22Rv1 (cell line): Measurements from ENCODE around the gene IL31.

Experiments
- ZFX ChIP-seq: fragments of 450-650 bp; IDR thresholded peaks from 2 replicates; pipeline ENCODE4 v1.6.1; 2017; ENCODE audit warnings: antibody characterized with exemption, borderline replicate concordance
- TF ChIP-seq, protein P1 (sequence below): fragments of 450-650 bp; IDR thresholded peaks from 2 replicates; pipeline ENCODE4 v1.5.1; 2017; ENCODE audit warnings: mild to moderate bottlenecking

DNA sequence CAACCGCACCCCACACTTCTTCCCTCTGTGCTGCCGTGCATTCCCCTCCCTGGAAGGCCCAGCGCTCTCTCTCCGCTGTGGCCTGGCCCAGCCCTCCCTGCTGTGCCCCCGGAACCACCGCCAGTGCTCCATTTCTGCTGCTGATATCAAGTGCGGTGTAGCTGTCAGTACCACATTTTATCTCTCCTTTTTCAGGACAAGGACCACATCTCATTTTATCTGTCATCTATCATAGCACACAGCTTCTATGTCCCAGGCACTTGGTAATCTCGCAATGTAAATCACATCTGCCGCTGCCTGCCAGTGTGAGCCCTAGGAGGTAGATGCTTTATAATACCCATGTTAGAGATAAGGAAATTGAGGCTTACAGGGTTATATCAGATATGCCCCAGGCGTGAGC is 18.3 kb downstream of the IL31 start:
- TF ChIP-seq, protein P1, sequence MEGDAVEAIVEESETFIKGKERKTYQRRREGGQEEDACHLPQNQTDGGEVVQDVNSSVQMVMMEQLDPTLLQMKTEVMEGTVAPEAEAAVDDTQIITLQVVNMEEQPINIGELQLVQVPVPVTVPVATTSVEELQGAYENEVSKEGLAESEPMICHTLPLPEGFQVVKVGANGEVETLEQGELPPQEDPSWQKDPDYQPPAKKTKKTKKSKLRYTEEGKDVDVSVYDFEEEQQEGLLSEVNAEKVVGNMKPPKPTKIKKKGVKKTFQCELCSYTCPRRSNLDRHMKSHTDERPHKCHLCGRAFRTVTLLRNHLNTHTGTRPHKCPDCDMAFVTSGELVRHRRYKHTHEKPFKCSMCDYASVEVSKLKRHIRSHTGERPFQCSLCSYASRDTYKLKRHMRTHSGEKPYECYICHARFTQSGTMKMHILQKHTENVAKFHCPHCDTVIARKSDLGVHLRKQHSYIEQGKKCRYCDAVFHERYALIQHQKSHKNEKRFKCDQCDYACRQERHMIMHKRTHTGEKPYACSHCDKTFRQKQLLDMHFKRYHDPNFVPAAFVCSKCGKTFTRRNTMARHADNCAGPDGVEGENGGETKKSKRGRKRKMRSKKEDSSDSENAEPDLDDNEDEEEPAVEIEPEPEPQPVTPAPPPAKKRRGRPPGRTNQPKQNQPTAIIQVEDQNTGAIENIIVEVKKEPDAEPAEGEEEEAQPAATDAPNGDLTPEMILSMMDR: no peak
- no peak for TF ChIP-seq ZFX
